ES-I3 (cell line): ENCODE results near the gene NIPAL3.

Experiments
- H3K36me3 ChIP-seq: 2 replicates; pipeline ENCODE4 v1.6.1; 2013; ENCODE audit warnings: mild to moderate bottlenecking, low read length, control low read depth, moderate library complexity; ENCODE audit not compliant: insufficient read depth
- H3K4me1 ChIP-seq: 2 replicates; pipeline ENCODE4 v1.6.1; 2013; ENCODE audit warnings: mild to moderate bottlenecking, control low read depth, low read length; ENCODE audit not compliant: insufficient read depth
- H3K9ac ChIP-seq: 2 replicates; pipeline ENCODE4 v1.6.1; 2013; ENCODE audit warnings: low read depth, mild to moderate bottlenecking, low read length, moderate library complexity
- H3K9me3 ChIP-seq: 2 replicates; pipeline ENCODE4 v1.6.1; 2013; ENCODE audit warnings: mild to moderate bottlenecking, low read length, moderate library complexity; ENCODE audit not compliant: control insufficient read depth, insufficient read depth

The NIPAL3 gene

DNA sequence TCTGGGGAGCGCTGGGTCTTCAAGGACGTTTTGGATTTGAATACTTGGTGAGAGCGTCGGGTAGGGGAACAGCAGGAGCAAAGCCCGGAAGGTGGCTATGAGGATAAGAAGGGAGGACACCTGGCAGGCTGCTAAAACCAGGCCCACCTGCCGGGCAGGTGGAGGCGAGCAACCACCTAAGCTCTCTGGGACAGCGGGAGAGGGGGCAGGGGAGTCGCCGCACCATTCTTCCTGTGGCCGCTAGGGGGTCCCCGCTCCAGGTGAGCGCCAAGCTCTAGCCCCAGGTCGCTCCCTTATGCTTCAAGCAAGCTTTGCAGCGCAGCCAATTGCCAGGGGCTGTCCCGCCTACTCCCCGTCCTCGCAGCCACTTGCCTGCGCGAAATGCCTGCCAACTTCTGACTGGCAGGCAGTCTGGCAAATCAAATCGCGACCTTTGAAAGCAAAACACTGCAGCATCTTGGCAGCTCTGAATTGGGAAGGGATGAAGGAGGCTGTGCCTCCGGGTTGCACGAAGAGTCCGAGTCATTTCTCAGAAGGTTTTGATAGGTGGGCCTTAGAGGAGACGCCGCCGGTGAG is at the start of gene NIPAL3:
Gene NIPAL3, plus strand, starts transcription at position 469 of the 576 bp plus-strand sequence. CDS start 3,746 bp downstream, outside the sequence.
- Histone ChIP-seq H3K9me3 (no peaks in the 10 kb centered on the region), H3K4me1 (peaks cover 17% of the 10 kb centered on the region), H3K9ac (peak within 1 kb of the TSS; percentile 77), H3K36me3 (no peaks in the 10 kb centered on the region)

DNA sequence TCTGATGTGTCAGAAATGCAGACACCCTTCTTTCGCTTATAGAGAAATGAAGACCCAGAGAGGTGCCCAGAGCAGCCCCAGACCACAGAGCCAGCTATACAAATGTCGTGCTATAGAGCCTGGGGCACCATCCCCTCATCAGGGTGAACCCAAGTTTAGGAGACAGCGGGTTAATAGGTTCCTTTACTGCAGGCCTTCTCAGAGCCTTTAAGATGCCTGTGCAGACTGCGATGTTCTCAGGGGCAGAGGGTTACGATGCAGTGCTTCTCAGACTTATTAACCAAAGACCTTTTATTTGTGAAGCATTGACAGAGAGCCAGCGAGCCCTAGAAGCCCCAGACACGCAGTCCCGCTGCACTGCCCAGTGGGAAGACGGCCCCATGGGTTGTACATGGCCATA is 48.9 kb upstream of the NIPAL3 start:
- Histone ChIP-seq H3K9ac (no peak overlapping the region), H3K4me1 (peaks cover 4% of the 10 kb centered on the region; the same call in 1 of the 2 replicates), H3K9me3 (no peaks in the 10 kb centered on the region), H3K36me3 (no peaks in the 10 kb centered on the region)

DNA sequence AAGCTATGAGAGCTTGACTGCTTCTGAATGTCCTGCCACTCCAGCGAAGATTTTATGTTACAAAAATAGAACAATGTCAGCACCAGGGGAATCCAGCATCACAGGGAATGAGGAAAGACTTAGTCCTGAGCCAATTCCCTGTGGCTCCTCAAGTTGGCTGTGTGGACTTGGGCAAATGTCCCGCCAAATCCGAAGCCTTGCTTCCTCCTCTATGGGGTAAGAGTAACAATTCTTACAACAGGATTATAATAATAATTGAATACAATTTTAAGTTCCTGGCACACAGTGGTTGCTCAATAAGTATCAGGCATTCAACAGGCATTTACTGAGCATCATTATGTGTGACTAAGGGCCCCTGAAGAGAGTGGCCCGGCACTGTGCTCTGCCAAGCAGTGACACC is 46.4 kb upstream of the NIPAL3 start:
- peaks cover 4% of the 10 kb centered on the region; the same call in 1 of the 2 replicates for H3K4me1 ChIP-seq
- no peaks in the 10 kb centered on the region for H3K9me3 ChIP-seq
- no peak overlapping the region for H3K9ac ChIP-seq
- H3K36me3 ChIP-seq, result no peaks in the 10 kb centered on the region

DNA sequence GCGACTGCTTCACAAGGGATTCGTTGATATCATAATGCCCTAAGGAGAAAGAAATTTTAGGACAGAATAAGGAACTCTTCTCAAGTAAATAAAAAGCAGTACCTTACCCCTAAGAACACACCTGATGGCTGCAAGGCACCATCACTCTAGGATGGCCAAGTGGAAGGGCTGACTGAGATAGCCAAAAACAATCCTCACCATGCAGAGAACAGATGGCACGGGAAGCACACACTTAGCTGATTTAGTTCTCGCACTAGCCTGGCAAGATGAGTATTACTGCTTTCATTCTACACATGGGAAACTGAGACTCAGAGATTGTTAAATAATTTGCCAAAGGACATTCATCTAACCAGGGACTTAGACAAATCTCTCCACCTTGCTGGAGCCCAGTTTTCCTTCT is 45.8 kb upstream of the NIPAL3 start:
- Histone ChIP-seq H3K9ac (no peak overlapping the region), H3K36me3 (no peaks in the 10 kb centered on the region), H3K9me3 (no peaks in the 10 kb centered on the region), H3K4me1 (peaks cover 4% of the 10 kb centered on the region; the same call in 1 of the 2 replicates)

DNA sequence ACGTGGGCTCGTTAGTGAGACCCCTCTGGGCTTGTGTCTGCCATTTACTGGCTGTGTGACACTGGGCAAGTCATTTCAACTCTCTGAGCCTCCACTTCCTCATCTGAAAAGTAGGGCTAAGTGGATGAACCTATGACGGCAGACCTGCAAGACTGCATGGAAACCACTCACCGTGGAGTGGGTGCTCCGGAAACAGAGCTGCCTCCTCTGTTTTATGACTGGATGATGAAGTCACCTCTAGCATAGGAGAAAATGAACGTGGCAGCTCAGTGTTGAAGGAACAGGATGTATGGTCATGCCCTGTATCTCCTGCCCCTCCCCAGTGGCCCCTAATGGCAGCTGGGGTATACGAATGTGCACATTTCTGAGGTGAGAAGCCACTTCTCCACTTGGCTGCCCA is 42.6 kb upstream of the NIPAL3 start:
- Histone ChIP-seq H3K4me1 (peaks cover 11% of the 10 kb centered on the region), H3K9ac (no peak overlapping the region), H3K9me3 (no peaks in the 10 kb centered on the region), H3K36me3 (no peaks in the 10 kb centered on the region)

DNA sequence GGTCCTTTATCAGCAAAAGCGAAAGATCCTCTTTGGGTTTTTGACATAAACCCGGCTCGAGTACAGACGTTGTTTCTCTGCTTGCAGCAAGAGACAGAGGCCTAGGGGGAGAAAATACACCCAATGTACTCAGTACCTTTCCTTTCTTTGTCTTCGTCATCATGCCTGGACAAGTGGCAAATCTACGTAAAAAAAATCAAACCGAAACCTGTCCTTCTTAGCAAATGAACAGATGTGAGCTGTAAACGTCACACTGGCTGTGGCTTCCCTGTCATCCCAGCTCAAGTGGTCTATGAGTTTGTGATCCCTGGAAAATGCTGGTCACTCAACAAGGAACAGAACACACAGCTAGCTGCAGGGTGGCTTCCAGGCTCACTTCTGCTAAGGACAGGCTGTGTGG is 41.9 kb upstream of the NIPAL3 start:
- H3K9ac ChIP-seq, result no peak overlapping the region

DNA sequence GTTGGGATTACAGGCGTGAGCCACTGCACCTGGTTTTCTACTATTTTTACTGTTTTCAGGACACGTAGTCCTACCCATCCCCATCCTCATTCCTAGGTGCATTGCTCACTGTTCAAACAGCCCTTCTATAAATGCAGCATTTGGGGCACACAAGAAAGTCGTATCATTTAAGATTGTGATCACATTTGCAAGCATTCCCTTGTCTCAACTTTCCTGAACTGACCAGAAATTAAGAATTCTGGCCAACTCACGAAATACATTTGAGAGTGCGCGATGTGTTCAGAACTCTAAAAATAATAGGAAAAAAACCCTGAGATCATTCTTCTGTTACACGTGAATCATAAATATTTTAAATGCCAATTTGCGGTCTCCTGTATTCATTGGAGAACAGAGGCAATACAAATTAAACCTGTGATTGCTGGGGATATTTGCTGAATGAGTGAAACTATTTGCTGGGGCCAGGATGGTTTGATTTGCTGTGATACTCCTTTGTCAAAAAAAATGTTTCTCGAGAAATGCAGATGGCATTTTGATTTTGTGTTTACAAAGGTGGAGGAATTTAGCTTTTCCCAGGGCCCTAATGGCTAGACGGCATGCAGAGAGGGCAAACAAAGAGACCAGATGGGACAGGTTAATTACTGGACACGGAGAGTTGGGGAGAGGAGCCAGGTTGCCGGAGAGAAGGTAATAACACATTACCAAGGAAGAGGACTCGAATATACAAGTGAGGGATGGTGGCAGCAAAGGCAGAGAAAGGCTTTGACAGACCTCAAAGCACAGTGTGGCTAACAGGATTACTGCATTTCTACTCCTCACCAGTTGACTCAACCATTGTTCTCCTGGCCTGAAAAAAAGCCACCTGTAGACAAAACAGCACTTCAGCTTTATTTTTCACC is 40.5 kb upstream of the NIPAL3 start:
- peaks cover 11% of the 10 kb centered on the region for H3K4me1 ChIP-seq
- no peaks in the 10 kb centered on the region for H3K36me3 ChIP-seq
- H3K9me3 ChIP-seq, result no peaks in the 10 kb centered on the region
- H3K9ac ChIP-seq, result no peak overlapping the region

More for the DNA sequence above, 41.9 kb upstream of the NIPAL3 start:
- Histone ChIP-seq H3K9me3 (no peaks in the 10 kb centered on the region), H3K4me1 (peaks cover 11% of the 10 kb centered on the region), H3K36me3 (no peaks in the 10 kb centered on the region)

DNA sequence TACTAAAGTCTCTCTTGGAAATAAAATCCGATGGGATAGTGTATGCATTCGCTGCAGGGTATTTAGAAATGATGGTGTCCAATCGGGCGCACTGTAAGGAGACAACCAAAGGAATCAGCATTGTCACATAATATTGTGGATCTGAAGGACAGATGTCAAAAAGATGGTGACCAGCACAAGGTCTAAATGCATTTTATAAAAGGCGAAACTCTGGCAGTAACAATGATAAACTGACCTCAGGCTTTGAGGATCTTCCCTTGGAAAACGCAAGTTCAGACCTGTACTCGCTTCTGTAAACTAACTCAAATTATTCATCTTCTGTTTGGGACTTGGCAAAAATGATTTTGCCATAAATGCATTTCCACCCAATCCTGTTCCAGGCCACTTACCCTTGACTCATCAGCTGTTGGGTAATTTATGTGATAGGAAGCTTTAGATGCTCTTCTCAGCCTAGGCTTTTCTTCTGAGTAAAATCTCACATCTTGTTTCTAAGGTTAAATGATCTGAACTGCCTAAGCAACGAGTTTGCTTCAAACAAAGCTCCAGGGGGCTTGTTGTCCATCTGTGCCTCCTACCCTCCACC is 35.8 kb upstream of the NIPAL3 start:
- H3K9ac ChIP-seq, result no peak overlapping the region

DNA sequence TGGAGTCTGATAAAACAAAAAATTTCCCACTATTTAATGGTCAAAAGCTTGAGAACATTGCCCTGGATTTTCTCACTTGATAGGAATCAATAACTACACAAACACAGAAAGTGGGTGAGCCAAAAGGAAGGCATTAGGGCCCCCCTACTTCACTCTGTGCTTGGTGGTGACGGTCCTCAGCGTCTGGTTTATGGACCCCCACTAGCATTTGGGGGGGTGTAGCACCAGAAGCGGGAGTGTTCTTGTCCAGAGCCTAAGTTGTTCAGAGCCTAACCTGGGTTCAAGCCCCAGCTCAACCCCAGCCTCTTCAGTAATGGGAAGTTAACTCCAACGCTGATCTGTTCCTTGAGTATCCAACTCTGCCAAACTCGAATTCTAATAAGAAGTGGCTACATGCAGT is 35.1 kb upstream of the NIPAL3 start:
- H3K36me3 ChIP-seq, result no peaks in the 10 kb centered on the region
- H3K9me3 ChIP-seq, result no peaks in the 10 kb centered on the region
- H3K9ac ChIP-seq, result no peak overlapping the region
- peaks cover 4% of the 10 kb centered on the region for H3K4me1 ChIP-seq

More for the DNA sequence above, 35.8 kb upstream of the NIPAL3 start:
- Histone ChIP-seq H3K4me1 (peaks cover 10% of the 10 kb centered on the region), H3K36me3 (no peaks in the 10 kb centered on the region), H3K9me3 (no peaks in the 10 kb centered on the region)

DNA sequence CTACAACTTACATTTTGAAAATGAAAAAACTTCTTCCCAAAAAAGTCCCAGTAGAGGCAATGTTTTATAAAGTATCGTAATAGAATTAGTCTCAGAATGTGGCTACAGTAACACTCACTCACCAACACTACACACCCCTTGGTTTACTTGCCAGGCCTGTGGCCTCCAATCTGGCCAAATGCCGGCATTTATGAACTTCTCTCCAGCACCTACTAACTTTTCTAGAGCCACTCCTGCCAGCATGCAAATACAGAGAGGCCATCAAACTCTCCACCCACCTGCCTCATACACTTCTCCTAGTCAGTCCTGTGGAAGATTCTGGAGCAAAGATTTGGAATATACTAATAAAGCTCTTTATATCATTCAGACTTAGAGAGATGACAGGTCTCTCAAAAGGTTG is 34.3 kb upstream of the NIPAL3 start:
- Histone ChIP-seq H3K9ac (no peak overlapping the region), H3K4me1 (no peaks in the 10 kb centered on the region), H3K9me3 (no peaks in the 10 kb centered on the region), H3K36me3 (no peaks in the 10 kb centered on the region)

DNA sequence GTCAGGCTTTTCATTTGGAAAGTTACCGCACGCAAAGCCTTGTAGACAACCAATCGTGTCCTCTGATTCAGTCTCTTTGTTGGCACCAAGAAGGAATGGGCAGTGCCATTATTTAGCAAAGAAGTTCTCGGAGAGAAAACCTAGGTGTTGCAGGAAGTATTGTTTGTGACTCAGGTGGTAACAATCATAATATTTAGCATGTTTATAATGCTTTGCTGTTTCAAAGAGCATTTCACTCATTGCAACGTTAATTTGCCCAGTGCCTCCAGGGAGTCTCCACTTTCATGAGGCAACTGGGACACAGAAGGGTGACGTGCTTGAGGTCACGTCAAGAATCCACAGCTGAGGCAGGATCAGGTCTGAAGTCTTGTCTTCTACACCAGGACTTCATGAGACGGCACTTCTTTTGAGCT is 33.4 kb upstream of the NIPAL3 start:
- Histone ChIP-seq H3K9ac (no peak overlapping the region), H3K36me3 (no peaks in the 10 kb centered on the region), H3K4me1 (no peaks in the 10 kb centered on the region), H3K9me3 (no peaks in the 10 kb centered on the region)

DNA sequence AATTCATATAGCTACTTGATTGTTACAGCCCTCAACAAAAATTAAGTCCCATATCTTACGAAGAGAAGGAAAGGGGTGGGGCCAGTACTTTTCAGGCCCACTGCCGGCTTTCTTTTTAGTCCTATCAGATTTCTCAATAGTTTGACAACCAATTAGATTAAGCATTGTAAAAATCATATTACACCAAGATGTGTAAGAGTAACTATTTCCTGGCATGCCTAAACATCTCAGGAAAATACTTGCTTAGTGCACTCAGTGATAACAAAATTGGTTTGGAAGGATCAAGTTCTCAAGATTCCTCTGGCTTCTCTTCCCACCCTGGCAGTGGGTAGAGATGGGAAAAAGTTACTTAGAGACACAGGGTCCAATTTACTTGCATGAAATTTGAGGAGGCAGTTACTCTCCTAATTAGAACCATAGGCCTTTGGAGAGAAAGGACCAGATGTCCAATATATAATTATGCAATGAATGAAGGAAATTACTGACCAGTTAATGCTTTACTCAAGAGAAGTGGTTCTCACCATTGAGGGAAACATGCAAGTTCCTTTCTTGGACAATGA is 32.1 kb upstream of the NIPAL3 start:
- no peak overlapping the region for H3K9ac ChIP-seq
- no peaks in the 10 kb centered on the region for H3K36me3 ChIP-seq
- no peaks in the 10 kb centered on the region for H3K4me1 ChIP-seq
- no peaks in the 10 kb centered on the region for H3K9me3 ChIP-seq

DNA sequence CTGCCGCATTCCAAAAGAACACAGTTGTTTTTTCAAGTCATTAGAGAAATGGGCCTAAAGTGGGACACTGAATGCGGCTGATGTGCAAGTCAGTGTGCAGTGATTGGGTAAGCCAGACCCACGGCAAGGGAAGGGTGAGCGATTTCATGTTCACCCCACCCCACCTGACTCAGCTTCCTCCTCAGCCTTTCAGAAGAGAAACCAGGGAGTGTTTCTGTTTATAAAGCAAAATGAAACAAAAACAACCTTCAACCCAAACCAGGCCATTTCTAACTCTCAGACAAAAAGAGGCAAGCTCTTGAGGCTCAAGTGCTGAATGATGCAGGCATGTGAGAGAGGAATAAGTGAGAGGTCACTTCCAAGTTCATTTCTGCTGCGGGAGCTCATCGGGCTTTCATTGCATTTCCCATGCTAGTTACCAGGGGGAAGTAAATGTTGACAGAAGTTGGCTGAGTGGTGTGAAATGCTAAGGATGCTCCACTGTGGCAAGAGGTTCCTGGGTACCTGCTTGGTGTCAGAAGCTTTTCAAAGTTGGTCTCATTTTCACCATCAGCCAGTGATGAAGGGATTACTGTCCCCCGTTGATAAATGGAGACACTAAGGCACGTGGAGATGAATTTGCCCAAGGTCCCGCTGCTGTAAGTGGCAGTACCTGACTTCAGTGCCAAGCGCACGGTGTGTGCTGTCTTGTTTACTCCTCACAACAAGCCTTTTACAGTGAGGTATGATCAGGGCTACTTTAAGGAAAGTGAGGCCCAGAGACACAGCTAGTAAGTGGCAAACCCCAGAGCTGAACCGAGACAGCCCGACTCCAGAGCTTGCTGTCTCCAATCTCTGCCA is 31.1 kb upstream of the NIPAL3 start:
- no peaks in the 10 kb centered on the region for H3K36me3 ChIP-seq
- no peak overlapping the region for H3K9ac ChIP-seq
- no peaks in the 10 kb centered on the region for H3K4me1 ChIP-seq
- no peaks in the 10 kb centered on the region for H3K9me3 ChIP-seq
